Activated CD4-positive, alpha-beta T cell treated with anti-CD3 and anti-CD28 coated beads for 4 hours (primary cell): ENCODE results near the gene ATG4D.

Experiments used
- DNase-seq, 2 donors: peaks; one replicate each; pipeline ENCODE4 v3.0.0-alpha.2; 2020

ATG4D gene

DNA sequence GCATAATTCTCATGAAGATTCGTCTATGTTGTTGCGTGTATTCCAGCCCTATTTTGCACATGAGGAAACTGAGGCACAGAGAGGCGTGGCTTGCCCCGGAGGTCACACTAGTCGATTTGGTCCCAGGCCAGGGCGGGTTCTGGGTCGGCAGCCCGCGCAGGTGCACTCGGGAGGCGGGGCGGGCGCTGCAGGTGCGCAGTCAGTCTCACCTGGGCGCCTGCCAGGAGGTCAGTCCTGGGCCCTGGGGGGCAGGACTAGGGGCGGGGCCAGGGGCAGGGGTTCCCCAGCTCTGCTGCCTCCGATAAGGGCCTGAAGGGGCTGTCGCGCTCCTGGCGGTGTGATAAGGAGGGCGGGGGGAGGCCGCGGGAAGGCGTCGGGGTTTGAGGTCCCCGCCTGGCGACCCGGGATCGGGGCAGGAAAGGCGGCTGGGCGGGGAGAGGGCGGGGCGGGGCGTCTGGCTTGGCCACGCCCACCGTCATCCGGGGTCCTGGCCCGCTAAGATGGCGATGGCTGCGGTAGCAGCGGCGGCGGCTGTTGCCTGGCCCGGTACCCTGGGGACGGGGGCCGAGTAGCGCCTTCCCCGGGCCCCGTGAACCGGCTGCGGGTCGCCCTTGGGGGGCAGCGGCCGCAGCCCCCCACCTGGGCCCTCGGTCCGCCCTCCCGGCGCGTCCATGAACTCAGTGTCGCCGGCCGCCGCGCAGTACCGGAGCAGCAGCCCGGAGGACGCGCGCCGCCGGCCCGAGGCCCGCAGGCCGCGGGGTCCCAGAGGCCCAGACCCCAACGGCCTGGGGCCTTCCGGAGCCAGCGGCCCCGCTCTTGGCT lies at the start of gene ATG4D:
Gene ATG4D (plus strand): TSS at position 485 of the 822 bp plus-strand sequence. CDS start 187 bp downstream, at position 672.
- DNase-seq = peak; percentile 75 to 78

- no peak for DNase-seq
These were observed 46.3 kb upstream of the ATG4D start for GRCh38 chr19:10497371-10497770.

GRCh38 chr19:10499550-10500246 lies 44.0 kb upstream of the ATG4D start:
- no peak for DNase-seq

DNA sequence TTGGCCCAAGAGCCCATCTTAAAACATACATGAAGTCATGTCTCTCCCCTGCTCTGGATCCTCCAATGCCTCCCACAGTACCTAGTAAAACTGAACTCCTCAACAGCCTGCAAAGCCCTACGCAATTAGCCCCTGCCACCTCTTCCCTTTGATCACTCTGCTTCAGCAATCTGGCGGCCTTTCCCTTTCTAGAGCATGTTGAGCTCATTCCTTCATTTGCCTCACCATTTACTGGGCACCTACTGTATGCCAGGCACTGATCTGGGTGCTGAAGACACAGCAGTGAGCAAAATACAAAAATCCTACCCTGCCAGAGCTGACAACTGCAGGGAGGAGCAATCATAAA lies 43.5 kb upstream of the ATG4D start:
- DNase-seq = no peak

- peak; percentile 35 to 47 for DNase-seq
These were observed 41.7 kb upstream of the ATG4D start for GRCh38 chr19:10501971-10502523.

DNA sequence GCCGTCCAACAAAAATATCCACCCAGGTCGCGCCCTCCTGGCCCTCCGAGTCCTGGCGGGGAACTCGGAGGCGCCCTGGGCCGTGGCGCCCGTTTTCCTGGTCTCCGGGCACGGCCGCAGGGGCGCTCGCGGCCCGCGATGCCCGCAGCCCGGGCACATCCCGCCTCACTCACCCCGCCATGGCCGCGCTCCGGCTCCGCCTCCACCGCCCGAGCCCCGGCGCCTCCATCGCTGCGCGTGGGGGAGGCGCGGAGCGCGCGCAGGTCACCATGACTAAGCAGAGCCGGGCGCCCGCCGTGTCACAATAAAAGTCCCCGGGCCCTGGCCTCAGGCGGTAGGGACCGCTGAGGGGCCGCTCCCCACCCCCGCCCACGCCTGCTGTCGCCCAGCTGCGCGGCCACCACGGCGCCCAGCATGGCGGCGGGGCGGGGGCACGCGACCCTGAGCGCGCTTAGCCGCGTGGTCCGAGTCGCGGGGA lies 41.1 kb upstream of the ATG4D start:
- peak; percentile 85 to 89 for DNase-seq

DNA sequence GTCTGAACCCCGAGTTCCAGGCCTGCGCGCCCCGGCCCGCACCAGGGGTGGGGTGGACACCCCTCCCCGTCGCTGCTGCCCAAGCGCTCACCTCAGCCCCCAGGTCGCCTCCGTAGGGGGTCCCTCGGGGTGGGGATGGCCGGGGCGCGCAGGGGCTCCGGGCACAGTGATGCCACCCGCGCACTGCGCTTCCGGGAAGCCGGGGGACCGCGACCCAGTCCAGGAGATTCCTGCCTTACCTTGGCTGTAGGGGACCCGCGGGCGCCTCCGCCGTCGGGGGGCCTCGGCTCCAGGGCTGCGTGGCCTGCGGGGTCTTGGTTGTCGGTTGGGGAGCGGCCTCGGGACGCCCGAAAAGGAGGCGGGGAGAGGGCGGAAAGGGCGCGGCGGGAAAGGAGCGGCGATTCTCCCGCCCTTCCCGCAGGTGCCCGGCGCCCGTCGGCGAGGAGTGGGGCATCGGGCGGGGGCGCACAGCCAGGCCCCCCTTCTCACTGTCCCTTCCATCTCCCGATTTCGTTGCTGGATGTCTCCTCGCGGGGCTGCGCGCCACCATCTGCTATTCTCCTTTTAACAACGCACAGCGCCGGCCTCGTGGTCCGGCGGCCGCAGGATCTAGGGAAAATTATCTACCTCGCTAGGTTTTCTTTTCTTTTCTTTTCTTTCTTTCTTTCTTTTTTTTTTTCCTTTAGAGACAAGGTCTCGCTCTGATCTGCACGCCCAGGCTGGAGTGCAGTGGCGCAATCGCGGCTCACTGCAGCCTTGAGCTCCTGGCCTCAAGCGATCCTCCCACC lies 40.5 kb upstream of the ATG4D start, which contains the start of gene KEAP1:
Gene KEAP1 (minus strand): TSS at position 355 of the 788 bp plus-strand sequence. CDS start 3,323 bp downstream, outside the sequence.
- peak in 1 of 2 donors; percentile 37 for DNase-seq

- peak; percentile 73 to 85 for DNase-seq
These were observed 38.0 kb upstream of the ATG4D start for GRCh38 chr19:10505583-10506229.

DNA sequence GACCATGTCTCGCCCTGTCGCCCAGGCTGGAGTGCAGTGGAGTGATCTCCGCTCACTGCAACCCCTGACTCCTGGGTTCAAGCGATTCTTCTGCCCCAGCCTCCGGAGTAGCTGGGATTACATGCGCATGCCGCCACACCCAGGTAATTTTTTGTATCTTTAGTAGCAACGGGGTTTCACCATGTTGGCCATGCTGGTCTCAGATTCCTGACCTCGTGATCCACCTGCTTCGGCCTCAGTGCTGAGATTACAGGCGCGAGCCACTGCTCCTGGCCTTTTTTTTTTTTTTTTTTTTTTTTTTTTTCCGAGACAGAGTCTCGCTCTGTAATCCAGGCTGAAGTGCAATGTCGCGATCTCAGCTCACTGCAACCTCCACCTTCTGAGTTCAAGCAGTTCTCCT lies 35.7 kb upstream of the ATG4D start:
- no peak for DNase-seq

DNA sequence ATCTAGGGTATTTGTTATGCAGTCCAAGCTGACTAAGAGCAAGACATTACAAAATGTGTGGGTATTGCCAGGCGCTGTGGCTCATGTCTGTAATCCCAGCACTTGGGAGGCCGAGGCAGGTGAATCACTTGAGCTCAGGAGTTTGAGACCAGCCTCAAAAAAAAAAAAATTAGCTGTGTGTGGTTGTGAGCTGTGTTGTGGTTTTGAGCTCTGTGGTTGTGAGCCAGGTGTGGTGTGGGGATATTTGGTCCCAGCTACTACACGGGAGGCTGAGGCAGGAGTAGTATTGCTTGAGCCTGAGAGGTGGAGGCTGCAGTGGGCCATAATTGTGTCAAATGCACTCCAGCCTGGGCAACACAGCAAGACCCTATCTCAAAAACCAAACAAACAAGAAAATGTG lies 35.0 kb upstream of the ATG4D start:
- DNase-seq = no peak

GRCh38 chr19:10510301-10510802 lies 33.4 kb upstream of the ATG4D start:
- DNase-seq = peak; percentile 34 to 62

- DNase-seq = no peak
These were observed 30.5 kb upstream of the ATG4D start for GRCh38 chr19:10513223-10513622.

- peak in 1 of 2 donors; percentile 24 for DNase-seq
These were observed 29.2 kb upstream of the ATG4D start for GRCh38 chr19:10514211-10515145.

GRCh38 chr19:10516064-10516385 lies 27.7 kb upstream of the ATG4D start:
- no peak for DNase-seq

DNA sequence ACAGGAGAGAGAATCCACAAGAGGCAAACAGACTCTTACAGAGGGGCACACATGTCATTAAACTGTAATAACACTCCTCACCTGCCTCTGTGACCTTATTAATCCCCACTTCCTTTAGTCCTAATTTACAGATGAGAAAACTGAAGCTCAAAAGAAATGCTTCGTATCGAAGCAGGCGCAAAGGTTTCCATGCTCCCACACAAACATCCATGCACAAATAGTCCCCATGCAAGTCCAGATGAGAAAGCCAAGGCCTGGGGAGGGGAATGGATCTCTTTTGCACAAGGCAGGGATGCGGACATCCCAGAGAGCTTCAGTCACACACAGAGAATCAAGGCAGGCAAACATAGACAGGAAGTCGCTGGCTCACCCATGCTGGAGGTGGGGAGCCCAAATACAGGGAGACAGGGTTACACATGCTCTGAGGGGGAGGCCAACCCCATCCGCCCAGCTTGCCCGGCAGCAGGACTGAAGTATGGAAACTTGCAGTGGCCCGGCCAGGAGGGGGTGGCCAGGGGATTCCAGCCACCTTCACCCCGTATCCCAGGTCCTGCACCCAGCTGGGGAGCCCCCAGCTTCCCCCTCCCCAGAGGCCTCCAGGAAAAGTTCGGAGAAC lies 26.9 kb upstream of the ATG4D start:
- no peak for DNase-seq

DNA sequence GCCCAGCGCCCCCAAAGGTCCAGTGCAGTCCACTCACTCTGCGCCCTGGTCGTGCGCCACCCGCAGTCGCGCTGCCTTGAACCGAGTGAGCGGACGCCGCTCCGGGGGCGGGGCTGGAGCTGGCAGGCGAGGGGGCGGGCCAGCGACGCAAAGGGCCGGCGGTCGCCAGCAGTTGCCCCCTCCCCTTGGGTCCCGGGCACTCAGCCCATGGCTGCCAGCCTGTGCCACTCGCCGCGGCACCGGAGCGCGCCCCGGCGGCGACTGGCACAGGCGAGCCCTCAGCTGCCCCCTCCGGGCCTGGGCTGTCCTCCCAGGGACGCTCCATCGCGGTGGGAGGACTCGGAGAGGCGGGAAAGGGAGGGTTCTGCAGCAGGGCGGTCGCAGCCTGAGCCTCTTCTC lies 26.3 kb upstream of the ATG4D start, which contains the start of gene S1PR5:
Gene S1PR5 (minus strand): TSS at position 87 of the 399 bp plus-strand sequence. CDS start 2,436 bp downstream, outside the sequence.
- no peak for DNase-seq

DNA sequence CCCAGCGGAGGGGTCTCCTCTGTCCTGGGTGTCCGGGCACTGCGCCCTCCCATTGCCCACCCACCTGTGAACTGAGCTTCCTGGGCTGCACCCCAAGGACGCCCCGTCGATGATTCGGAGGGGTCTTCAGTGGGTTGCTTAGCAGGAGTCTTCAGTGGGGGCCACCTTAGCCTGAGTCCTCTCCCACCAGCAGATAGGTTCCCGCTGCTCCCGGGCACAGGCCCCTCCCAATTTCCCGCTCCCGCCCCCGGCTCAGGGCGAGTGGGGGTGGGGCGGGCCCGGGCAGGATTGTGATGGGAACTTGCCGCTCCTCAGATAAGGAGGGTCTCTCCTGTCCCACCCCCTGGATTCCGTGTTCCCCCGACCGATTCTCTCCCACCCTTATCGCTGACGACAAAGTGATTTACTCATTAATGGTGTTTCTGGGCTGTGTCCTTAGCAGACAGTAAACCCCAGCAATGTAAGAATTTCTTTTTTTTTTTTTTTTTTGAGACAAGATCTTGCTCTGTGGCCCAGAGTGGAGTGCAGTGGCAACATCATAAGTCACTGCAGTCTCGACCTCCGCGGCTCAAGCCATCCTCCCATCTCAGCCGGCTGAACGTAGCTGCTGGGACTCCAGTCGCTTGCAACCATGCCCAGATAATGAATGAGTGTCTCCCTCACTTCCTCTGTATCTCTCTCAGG lies 25.8 kb upstream of the ATG4D start:
- no peak for DNase-seq

DNA sequence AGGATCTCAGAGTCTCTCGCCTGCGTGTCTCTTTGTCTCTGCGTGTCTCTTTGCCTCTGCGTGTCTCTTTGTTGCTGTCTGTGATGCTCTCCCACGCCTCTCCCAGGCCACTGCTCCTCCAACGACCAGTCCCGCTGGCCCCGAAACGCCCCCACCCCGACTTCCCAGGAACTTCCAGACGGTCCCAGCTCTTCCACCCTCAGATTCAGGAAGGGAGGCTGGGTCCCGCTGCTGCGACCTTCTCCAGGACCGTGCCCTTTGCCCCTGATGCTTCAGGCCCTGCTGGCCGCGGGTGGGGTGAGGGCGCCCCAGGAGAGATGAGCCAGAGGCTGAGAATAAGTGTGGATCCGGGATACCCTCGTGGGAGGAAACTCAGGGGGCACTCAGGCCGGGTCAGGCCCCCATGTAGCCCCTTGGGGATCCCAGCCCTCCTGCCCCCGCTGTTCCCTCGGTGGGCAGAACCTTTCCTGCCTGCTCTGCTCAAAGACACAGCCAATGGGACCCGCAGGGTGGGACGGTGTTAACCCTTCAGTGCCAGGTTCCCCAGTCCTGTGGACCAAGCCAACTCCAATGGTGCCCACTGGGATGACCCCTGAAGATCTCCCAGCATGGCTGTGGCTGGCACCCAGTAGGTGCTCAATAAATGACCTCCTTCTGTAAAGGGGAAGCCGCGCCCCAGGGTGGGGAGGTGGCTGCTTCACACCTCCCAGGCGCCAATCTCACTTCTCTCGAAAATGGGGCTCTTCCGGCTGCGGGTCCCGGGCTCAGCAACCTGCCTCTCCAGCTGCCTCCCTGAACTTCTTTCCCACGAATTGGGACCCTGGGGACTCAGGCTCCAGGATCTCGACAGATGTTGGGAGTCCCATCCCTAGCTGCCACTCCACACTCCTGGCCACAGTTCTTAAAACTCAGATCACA lies 25.0 kb upstream of the ATG4D start:
- DNase-seq = no peak

- DNase-seq = no peak
These were observed 24.3 kb upstream of the ATG4D start for GRCh38 chr19:10519421-10519820.
